ENCODE data around the gene ANKRD42.
"Not testable (repeated sequence)": the region's sequence is repeated elsewhere in the genome, so short reads cannot be mapped to it uniquely, and the experiment has no call there.

The ANKRD42 gene

DNA sequence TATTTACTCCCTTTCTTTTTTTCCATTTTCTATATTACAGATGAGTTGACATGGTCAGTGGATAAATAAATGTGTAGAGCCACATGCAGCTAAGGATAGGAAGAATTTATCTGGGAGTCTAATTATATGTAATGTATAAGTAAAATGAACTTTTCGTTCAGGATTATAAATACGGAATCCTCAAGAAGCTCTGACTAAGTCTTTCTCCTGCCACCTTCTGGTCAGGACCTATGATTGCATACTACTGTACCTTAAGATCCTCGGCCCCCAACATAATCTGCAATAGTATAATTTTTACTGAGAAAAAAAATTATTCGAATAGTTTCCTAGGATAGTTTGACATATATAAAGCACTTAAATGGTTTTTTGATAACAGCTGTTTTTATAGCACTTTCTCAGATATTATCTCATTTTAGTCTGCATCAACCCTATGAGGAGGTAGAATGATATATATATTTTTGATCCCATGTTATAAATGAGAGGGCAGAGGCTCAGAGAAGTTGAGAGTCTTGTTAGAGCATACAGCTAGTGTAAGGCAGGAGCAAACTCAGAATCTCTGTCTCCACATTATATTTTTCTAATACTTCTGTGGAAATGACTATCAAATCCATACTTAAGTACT lies 56.6 kb downstream of the ANKRD42 start:
- peak; percentile 18 for DNase-seq

DNA sequence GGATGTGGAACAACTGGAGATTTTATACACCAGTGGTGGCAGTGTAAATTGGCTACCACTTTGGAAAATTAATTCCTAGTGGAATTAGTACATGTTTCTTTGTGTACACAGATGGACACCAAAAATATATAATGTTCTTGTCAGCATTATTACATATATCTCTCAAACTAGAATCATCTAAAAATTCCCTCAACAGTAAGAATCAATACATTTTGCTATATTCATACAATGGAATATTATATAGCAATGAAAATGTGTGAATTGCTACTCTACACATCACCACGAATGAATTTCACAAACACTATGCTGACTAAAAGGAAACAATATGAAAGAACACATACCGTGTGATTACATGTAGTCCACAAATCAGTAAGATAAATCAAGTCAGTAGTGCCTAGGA lies 58.8 kb downstream of the ANKRD42 start:
- no peak for DNase-seq

DNA sequence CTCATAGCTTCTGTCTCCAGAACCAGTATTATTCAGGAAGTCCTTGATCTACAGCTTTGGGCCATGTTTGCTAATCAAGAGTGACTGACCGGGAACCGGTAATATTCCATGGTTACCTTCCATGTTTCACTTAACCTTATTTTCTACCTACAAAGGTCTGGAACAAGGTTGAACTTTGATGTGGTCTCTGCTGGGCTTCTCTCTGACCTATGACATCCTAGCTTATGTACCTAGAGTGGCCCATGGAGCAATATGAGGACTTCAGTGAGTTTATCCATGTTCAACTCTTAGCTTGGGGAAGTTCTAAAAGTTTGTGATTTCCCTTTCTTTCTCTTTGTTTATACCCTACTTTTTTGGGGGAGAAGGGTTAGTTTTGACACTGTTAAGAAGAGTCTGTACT lies 59.4 kb downstream of the ANKRD42 start:
- no peak for DNase-seq

DNA sequence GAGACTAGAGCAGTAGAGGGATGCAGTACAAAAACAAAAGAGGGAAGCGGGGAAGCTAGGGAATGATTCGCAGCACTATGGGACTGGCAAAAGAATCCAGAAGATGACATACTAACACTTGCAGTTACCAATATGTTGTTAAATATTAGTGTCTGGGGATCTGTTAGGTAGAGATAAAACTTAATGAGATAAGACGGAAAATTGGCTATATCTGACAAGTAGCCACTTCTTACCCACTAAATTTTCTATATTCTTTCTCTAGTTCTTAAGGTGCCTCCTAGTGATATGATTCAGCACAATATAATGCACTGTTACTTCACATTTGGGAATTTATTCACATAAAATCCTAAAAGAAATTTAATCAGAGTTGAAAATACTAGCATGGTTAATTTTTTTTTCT lies 61.9 kb downstream of the ANKRD42 start:
- DNase-seq: no peak

DNA sequence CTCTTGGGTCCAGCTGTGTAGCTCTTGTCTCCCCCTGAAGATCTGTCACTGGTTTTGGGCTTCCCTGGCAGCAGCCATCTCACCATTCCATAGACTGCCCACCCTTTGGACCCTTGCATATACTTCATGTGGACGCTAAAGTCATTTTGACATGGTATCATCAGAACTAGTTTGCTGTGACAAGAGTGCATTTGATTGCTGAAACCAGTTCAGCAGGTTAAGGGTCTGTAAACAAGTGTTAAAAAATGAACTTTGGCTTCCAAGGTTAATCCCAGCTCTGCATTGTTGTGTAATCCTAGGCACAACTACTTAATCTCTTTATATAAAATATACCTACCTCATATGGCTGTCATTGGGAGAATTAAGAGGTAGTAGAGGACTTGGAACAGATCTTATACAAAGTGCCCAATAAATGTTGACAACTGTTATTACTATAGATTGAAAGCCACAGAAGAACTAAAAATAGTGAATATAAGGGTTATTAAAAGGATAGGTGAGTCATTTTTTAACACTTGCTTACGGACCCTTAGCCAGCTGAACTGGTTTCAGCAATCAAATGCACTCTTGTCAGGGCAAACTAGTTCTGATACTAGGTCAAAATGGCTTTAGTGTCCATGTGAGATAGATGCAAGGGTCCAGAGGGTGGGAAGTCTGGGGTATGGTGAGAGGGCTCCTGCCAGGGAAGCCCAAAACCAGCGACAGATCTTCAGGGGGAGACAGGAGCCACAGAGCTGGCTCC lies 63.3 kb downstream of the ANKRD42 start:
- DNase-seq: no peak

DNA sequence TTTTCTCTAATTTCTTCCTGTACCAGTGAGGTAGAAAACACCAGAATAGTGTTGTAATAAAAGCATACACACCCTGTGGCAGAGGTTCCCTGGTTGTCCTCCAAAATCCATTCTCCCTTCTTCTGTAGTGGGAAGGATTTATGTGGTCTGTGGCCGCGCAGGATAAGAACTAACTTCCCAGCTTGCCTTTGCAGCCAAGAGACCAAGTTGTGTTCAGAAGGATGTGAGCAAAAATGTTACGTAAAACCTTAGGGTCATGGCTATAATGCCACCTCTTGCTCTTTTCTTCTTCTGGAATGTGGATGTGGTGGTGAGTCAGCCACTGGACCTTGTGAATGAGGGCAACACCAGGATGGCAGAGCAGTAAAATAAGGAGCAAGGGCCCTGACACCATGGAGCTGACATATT lies 64.3 kb downstream of the ANKRD42 start:
- no peak for DNase-seq

DNA sequence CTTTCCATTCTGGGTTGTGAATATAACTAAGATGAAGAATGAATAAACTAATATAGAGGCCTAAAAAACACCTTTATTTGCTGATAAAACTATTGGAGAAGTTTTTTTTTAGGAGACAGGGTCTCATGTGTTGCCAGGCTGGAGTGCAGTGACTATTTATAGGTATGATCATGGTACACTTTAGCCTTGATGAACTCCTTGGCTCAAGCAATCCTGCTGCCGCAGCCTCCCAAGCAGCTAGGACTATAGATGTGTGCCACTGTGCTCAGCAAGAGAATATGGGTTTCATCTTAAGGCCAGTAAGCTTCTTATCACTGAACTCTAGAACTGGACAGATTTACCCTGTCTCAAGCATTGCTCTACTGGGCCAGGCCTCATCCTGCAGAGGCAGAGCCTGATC lies 66.0 kb downstream of the ANKRD42 start:
- DNase-seq: no peak

DNA sequence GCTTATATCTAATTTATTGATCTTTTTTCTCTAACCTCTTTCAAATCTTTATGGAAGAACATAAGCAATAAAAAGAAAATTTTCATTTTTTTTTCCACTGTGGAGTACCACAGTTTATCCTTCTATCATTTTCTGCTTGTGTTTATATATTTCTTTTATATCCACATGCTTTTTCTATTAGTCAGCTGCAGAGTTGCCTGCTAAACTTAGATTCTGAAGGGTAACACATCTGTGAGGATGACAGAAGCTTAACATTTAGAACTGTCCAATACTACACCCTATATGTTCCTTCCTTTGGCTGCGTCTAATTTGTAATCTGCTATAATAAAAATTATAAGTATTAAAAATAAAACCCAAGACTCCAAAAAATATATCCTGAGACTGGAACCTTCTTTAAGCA lies 71.8 kb downstream of the ANKRD42 start:
- DNase-seq: no peak

DNA sequence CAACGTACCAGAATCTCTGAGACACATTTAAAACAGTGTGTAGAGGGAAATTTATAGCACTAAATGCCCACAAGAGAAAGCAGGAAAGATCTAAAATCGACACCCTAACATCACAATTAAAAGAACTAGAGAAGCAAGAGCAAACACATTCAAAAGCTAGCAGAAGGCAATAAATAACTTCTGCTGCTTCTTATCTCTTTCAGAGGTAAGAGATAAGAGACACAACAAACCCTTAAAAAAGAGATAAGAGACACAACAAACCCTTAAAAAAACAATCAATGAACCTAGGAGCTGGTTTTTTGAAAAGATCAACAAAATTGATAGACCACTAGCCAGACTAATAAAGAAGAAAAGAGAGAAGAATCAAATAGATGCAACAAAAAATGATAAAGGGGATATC lies 75.6 kb downstream of the ANKRD42 start:
- DNase-seq: not testable (repeated sequence)

DNA sequence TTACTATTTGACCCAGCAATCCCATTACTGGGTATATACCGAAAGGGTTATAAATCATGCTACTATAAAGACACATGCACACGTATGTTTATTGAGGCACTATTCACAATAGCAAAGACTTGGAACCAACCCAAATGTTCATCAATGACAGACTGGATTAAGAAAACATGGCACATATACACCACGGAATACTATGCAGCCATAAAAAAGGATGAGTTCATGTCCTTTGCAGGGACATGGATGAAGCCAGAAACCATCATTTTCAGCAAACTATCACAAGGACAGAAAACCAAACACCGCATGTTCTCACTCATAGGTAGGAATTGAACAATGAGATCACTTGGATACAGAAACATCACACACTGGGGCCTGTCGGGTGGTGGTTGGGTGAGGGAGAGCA lies 78.2 kb downstream of the ANKRD42 start:
- not testable (repeated sequence) for DNase-seq

DNA sequence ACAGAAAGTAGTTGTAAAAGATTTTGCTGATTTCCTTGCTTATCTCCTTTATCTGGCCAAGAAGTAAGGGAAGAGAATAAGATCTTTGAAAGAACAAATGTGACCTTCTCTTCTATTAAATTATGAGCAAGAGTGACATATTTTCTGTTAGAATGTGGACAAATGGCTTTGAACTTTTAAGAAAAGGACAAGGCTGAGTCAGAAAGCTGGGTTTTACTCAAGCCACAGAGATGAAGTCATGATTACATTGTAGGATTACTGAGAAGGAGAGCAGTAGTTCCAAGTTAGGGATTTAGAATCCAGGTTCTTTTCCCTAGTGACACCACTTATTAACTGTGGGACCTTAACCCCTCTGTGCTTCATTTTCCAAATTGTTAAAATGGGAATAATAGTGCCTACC lies 79.1 kb downstream of the ANKRD42 start:
- DNase-seq: no peak

DNA sequence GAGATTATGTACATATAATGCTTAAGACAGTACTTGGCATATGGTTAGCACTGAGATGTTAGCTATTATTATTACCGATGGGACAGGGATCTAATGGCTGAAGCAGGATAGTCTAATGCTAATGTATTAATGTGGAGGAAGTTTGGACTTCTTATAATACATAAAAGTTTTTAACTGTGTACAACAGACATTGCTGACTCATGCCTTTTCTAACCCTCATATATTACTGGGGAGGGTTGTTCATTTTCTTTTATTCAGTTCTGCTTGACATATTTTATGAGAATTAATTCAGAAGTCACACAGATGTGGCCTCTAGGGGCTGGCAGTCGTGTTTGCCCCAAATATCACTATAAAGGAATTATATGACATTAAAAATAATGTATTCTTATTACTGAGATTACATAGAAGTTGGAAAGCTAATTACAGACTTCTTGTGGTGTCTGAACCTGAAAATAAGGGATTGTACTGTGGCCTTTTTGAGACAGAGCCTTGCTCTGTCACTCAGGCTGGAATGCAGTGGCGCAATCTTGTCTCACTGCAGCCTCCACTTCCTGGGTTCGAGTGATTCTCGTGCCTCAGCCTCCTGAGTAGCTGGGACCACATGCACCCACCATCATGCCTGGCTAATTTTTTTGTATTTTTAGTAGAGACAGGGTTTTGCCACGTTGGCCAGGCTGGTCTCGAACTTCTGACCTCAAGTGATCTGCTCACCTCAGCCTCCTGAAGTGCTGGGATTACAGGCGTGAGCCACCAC lies 82.6 kb downstream of the ANKRD42 start:
- no peak for DNase-seq

DNA sequence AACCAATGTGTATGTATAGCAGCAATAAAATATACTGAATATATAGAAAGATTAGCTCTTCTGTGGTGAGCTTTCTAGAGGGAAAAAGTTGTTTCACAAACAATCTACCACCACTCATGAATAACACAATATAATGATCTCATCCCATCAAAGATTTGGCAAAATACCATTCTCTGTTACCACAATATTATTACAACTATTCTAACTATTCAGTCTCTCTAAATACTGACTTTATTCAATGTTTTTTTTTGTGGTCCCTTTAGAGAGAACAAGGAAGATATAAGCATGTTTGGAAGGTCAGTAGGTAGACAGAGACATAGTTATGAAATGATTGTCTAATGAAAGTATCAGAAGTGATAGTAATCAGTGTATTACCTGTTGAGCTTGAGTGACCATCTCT lies 84.8 kb downstream of the ANKRD42 start:
- no peak for DNase-seq

DNA sequence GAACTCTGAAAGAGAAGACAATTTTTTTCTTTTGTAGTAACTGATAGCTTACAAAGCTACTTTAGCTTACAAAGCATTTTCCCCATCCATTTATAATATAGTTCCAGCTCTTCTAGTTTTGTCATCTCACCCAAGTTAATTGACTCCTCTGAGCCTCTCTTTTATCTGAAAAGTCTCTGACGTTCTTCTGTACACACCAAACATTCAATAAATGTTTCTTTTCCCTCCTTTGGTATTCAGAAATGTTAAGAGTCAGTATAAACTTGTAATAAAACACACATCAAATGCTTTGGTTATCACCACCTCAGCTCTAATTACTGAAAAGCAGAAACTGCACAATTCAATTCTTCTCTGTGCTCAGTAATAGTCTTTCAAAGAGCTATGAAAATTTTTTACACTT lies 86.7 kb downstream of the ANKRD42 start:
- no peak for DNase-seq

DNA sequence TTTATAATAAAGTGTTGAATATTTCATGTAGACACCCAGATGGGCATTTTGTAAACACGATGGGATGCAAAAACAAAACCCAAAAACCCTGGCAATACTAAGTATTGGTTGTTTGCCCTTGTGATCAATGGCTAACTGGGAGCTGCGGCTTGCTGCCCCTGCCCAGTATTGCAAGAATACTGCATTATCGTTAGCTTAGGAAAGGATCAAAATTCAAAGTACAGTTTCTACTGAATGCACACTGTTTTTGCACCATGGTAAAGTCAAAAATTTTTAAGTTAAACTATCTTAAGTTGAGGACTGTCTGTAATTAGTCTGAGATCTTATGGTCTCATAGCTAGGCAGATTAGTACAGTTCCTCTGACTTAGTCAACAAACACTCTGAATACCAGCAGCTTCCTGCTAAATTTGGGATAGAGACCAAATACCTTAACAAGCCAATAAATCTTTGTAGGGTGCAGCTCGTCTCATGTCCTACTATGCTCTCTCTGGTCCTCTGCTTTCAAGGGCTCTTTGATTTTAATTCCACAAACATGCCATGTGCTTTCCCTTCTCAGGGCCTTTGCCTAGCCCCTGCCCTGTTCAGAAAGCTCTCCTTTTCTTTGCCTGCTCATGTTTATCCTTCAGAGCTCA lies 88.7 kb downstream of the ANKRD42 start:
- no peak for DNase-seq

DNA sequence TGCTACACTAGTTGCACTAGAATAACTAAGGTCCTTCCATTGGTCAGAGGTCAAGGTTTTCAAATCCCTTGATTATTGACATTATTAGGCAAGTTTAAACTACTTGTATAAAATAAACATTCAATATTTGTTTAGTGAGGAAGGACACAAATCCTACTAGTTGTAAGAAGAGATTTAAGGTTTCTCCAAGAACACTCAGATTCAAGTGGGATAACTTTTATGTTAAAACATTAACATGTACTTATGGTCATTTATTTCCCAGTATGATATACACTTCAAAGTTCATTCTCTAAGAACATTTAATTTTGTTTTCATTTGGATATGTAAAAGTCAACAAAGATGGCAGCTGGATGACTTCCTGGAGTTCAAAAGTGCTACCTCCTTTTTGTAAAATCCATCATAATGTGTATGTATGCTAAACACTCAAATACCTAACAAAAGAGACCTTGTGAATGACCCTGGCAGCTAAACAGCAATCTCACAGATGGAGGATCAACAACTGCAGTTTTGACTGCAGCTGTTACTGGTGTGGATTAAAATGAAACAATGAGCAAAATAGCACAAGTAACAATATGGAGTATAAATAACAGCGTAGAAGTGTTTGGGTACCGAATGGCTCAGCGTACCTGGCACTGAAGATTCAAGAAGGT lies 91.1 kb downstream of the ANKRD42 start:
- no peak for DNase-seq

DNA sequence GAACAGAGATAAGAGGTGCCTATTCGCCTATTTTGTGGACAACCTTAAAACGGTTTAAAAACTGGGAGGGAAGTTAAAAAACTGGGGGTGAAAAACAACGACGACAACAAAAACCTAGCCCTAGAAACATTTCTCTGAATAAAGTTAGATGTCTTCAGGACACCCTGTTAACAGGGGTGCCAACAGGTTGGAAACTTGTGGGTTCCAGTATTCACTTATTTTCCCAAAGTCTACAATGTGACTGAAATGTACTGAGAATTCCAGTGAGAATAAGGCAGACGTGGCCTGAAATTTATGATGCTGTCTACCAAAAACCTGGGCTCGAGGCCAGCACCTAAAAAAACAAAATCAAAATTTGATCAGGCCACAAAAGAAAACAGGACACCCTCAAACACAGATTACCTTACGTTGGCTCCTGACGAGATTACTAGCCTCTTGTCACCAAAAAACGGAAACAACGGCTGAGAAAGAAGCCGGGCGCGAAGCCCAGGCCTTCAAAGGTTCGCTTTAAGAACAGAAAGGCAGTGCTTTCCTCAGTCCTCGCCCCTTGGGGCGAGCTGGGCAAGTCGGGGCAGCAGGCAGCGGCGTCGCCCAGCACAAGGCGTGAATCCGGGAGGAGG lies 91.7 kb downstream of the ANKRD42 start:
- DNase-seq: no peak

DNA sequence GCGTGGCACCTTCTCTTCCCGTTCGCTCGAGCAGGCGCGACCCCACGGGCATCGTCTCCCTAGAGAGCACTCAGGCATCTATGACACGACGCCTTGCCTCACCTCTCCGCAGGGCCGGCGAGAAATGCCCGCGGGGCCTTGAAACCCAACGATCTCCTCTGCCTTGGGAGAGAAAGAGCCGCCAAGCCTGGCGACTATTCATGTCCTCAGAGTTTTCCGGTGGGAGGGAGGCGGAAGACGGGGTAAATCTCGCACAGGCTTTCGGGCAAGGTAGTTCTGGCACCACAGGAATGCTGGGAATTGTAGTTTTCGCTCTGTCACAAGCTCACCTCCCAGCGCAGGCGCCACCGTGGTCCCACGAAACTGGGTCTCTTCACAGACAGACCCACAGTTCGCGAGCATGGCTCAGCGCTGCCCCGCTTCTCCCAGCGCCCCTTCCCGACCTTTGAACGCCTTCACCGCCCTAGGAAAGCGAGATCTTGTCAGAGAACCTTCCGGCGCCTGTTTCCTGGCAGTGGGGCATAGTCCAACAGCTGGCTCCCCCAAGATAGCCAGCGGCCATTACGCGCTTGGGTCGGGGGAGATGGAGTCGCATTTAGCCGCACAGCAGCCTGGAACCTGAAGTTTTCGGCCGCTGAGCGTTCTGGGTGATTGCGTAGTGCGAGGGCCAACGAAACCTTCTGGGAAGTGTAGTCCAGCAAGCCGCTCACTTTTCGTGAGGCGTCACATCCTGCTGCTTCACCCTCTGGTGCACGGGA lies 92.4 kb downstream of the ANKRD42 start, which contains the start of gene CCDC90B:
Gene CCDC90B (minus strand): TSS at position 597 of the 758 bp plus-strand sequence. CDS start 395 bp downstream, at position 202.
- DNase-seq: peak; percentile 95

DNA sequence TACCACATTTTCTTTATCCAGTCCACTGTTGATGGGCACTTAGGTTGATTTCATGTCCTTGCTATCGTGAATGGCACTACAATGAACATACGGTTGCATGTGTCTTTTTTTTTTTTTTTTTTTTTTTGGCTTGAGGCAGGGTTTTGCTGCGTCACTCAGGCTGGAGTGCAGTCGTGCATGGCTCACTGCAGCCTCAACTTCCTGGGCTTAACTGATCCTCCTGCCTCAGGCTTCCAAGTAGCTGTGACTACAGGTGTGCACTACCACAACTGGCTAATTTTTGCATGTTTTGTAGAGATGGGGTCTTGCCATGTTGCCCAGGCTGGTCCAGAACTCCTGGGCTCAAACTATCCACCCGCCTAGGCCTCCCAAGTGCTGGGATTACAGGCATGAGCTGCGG lies 94.1 kb downstream of the ANKRD42 start:
- no peak for DNase-seq

DNA sequence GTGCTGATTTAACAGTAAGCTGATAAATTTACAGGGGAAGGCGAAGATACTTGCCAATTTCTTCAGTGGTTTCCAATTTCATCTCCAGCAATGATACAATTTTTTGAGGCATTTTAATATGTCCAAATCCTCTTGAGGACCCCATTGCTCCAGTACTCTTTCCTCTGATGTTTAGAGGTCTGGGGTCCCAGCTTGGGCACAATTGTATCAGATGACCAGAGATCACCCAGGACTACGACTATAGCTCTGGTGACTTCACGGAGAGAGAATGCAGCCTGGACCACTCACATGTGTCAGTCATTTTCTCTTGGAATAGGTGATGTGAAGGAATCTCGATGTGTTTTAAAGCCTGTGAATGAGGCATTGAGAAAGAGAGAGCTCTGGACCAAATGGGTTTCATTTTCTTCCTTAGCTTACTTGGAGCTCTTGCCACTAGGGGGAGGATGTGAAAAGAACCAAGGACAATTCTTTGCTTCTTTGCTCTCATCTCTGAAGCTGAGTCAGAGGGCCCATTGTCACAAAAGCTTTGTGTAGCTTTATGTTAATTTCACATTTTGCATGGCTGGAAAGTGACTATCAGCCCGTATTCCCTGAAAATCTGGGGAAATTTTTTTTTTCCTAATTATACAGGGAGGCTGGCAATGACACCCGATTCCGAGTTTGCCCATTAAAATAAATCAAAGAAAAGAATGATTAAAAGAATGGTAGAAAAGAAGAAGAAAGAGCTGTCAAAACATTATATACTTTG lies 99.4 kb downstream of the ANKRD42 start:
- peak; percentile 31 for DNase-seq

DNA sequence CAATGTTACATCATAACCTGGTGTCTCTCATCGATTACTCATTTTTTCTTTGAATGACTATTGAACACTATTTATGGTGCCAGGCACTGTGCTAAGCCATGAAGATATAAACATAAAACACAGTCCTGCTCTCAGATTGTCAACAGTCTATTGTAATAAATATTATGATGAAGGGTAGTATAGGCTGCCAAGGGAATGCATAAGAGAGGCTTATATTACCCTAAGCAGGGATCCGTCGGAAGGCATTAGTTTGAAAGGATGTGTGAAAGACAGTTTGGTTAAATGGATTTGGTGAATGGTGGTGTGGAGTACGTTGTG lies 99.9 kb downstream of the ANKRD42 start:
- DNase-seq: no peak

Data from NCI-H1694 treated with DMSO at 0.1 percent for 48 hours (cell line).